Measurements from ENCODE around the gene FAT1.
A peak's percentile ranks its signal among the peaks of the same experiment; 100 is the strongest.

The FAT1 gene

DNA sequence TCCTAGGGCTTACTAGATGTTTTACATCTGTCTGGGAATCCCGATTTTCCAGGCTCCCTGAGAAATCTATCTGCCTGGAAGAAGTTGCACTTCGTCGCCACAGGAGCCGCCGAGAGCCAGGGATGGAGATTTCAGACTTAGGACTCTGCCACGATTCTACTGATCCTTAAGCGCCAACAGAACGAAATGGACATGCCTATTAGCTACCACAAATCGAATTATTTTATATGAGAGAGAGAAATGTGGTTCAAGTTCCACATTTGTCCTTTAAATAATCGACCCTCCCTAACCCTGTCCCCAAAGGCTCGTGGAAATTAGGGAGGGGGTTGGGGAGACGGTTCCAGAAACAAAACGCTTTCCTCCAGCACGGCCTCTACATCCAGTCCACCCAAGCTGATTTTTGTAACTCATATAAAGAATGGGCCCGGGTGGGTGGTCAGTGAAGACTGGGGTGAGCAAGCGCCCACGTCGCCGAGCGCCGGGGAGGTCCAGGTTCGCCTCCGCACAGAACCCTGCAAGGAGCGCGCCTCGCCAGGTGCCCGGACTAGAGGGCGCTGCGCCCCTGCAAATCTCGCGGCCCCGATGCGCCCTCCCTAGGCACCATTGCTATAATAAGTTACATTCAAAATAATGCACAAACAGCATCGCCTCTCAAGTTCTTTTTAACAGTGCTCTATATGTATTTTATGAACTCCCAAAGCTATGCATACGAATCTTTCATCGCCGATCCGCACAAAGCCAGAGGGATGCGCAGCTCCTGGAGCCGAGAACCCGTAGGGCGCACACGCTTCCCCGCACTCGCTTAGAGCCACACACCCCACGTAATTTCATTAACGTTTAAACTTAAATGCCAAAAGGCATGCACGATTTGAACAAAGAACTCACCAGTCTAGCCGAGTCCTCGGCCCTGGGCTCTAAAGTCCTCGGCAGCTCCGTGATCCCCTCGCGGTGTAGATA lies 2.1 kb upstream of the FAT1 start:
- TF ChIP-seq, protein P1, sequence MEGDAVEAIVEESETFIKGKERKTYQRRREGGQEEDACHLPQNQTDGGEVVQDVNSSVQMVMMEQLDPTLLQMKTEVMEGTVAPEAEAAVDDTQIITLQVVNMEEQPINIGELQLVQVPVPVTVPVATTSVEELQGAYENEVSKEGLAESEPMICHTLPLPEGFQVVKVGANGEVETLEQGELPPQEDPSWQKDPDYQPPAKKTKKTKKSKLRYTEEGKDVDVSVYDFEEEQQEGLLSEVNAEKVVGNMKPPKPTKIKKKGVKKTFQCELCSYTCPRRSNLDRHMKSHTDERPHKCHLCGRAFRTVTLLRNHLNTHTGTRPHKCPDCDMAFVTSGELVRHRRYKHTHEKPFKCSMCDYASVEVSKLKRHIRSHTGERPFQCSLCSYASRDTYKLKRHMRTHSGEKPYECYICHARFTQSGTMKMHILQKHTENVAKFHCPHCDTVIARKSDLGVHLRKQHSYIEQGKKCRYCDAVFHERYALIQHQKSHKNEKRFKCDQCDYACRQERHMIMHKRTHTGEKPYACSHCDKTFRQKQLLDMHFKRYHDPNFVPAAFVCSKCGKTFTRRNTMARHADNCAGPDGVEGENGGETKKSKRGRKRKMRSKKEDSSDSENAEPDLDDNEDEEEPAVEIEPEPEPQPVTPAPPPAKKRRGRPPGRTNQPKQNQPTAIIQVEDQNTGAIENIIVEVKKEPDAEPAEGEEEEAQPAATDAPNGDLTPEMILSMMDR (IDR thresholded peaks at IDR 0.05): peak; percentile 42 to 63
- DNase-seq: peak; percentile 79 to 90
- Histone ChIP-seq H3K27me3 (no peaks in the 10 kb centered on the region), H3K4me1 (peaks cover 0 to 31% (median 4%) of the 10 kb centered on the region in 4 donors), H3K27ac (peak overlapping the region; percentile 91 to 94), H3K9me3 (no peaks in the 10 kb centered on the region), H3K36me3 (no peaks in the 10 kb centered on the region), H3K4me3 (peak overlapping the region; percentile 74 to 91)
- intact Hi-C loops (cut with DNase I; ENCODE audit: low total_unique reads): loop anchor here (5.0 kb wide), 1 partner anchor 58 kb away; no protein-coding TSS in a partner anchor

- Histone ChIP-seq H3K27ac (peak overlapping the region; percentile 91 to 94), H3K4me1 (peaks cover 0 to 31% (median 4%) of the 10 kb centered on the region in 4 donors), H3K4me3 (peak overlapping the region; percentile 74 to 91), H3K9me3 (peaks cover 0 to 5% (median 0%) of the 10 kb centered on the region in 3 donors), H3K27me3 (no peaks in the 10 kb centered on the region), H3K36me3 (no peaks in the 10 kb centered on the region)
- DNase-seq: no peak
- intact Hi-C loops (cut with DNase I; ENCODE audit: low total_unique reads): loop anchor here (5.0 kb wide), 1 partner anchor 58 kb away; no protein-coding TSS in a partner anchor
- TF ChIP-seq, protein P1 (IDR thresholded peaks at IDR 0.05): no peak
These were observed 1.3 kb upstream of the FAT1 start for GRCh38 chr4:186724864-186725468.

GRCh38 chr4:186724058-186724863 lies 605 bp upstream of the FAT1 start:
- peaks cover 0 to 31% (median 4%) of the 10 kb centered on the region in 4 donors for H3K4me1 ChIP-seq
- peak; percentile 42 to 83 for DNase-seq
- peaks cover 0 to 12% (median 0%) of the 10 kb centered on the region in 3 donors for H3K9me3 ChIP-seq
- TF ChIP-seq, protein P1 (IDR thresholded peaks at IDR 0.05): no peak
- no peaks in the 10 kb centered on the region for H3K27me3 ChIP-seq
- intact Hi-C loops (cut with DNase I; ENCODE audit: low total_unique reads): no loop called here
- H3K36me3 ChIP-seq: no peaks in the 10 kb centered on the region
- peak overlapping the region; percentile 74 to 91 for H3K4me3 ChIP-seq
- H3K27ac ChIP-seq: peak overlapping the region; percentile 91 to 94

GRCh38 chr4:186722796-186723291 lies 812 bp downstream of the FAT1 start:
- intact Hi-C loops (cut with DNase I; ENCODE audit: low total_unique reads): no loop called here
- DNase-seq: peak in 1 of 2 donors; percentile 75

More at GRCh38 chr4:186722796-186723291, 812 bp downstream of the FAT1 start:
- TF ChIP-seq, protein P1 (IDR thresholded peaks at IDR 0.05): no peak
- H3K4me1 ChIP-seq: peaks cover 0 to 18% (median 2%) of the 10 kb centered on the region in 4 donors
- H3K36me3 ChIP-seq: no peaks in the 10 kb centered on the region
- peaks cover 0 to 12% (median 0%) of the 10 kb centered on the region in 3 donors for H3K9me3 ChIP-seq
- peak overlapping the region; percentile 91 to 94 for H3K27ac ChIP-seq
- H3K27me3 ChIP-seq: no peaks in the 10 kb centered on the region
- peak overlapping the region; percentile 74 to 91 for H3K4me3 ChIP-seq
